Measurements from ENCODE around the gene WWP2. TPM values are rescaled to one million over a fixed set of nuclear protein-coding genes. Genes with fewer than 3 reads are reported as not detected.

The WWP2 gene
- polyA plus RNA-seq, 1 donor from 2014 or later: 11.9 TPM

DNA sequence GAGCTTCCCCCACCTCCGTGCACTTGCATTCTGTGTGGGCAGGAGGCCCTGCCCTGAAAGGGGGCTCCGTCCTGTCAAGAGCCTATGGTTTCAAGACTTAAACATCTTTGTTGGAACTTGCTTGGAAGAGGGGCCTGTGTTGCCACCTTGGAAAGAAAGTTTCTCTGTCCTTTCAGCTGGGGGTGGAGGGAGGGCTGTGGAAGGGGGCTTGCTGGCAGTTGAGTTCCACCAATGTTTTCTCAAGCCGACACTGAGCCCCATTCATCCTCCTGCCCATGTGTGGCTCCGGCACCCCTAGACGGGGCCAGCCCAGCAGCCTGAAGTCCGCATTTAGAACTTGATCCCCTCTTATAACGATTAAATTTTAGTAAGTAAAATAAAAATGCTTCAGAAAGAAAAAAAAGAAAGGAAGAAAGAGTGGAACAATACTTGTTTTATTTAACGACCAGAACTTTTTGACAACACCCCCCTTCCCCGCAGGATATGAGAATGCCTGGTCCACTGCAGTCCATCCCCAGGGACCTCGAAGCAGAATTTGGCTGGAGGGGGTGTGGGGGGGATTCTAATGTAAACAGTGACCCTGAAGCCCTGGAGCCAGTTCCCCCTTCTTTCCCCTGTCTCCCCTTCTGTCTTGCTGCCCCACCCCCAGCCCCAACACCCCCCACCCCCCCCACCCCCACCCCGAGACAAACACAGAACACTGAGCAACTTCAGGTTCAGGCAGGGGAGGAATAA is 162.1 kb downstream of the WWP2 start:
- Histone ChIP-seq H2AFZ (ENCODE audit: low read depth, low read length) (no peak overlapping the region), H3K36me3 (ENCODE audit: insufficient read depth, low read length) (no peaks in the 10 kb centered on the region), H3K79me2 (replicated peaks; ENCODE audit: insufficient read depth, low read length) (no peaks in the 10 kb centered on the region), H3K4me2 (ENCODE audit: low read length) (no peak overlapping the region), H3K27me3 (ENCODE audit: insufficient read depth, low read depth, low read length) (no peaks in the 10 kb centered on the region), H3K9me2 (ENCODE audit: insufficient read depth, low read length) (no peaks in the 10 kb centered on the region), H3K4me3 (ENCODE audit: low read length) (no peak overlapping the region), H3F3A (ENCODE audit: insufficient read depth, low read length, poor library complexity, severe bottlenecking) (no peaks in the 10 kb centered on the region), H3K27ac (ENCODE audit: low read length) (no peak overlapping the region), H3K9ac (ENCODE audit: low read length) (no peak overlapping the region), H3K9me3 (ENCODE audit: low read length) (no peaks in the 10 kb centered on the region), H4K20me1 (ENCODE audit: insufficient read depth) (no peaks in the 10 kb centered on the region)
- TF ChIP-seq SMC3 (conservative IDR thresholded peaks at IDR 0.05; ENCODE audit: poor library complexity): no peak
- TF ChIP-seq, protein P1, sequence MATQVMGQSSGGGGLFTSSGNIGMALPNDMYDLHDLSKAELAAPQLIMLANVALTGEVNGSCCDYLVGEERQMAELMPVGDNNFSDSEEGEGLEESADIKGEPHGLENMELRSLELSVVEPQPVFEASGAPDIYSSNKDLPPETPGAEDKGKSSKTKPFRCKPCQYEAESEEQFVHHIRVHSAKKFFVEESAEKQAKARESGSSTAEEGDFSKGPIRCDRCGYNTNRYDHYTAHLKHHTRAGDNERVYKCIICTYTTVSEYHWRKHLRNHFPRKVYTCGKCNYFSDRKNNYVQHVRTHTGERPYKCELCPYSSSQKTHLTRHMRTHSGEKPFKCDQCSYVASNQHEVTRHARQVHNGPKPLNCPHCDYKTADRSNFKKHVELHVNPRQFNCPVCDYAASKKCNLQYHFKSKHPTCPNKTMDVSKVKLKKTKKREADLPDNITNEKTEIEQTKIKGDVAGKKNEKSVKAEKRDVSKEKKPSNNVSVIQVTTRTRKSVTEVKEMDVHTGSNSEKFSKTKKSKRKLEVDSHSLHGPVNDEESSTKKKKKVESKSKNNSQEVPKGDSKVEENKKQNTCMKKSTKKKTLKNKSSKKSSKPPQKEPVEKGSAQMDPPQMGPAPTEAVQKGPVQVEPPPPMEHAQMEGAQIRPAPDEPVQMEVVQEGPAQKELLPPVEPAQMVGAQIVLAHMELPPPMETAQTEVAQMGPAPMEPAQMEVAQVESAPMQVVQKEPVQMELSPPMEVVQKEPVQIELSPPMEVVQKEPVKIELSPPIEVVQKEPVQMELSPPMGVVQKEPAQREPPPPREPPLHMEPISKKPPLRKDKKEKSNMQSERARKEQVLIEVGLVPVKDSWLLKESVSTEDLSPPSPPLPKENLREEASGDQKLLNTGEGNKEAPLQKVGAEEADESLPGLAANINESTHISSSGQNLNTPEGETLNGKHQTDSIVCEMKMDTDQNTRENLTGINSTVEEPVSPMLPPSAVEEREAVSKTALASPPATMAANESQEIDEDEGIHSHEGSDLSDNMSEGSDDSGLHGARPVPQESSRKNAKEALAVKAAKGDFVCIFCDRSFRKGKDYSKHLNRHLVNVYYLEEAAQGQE (IDR thresholded peaks at IDR 0.05; ENCODE audit: borderline replicate concordance): no peak
- no peak for TF ChIP-seq EP300 (conservative IDR thresholded peaks at IDR 0.05; ENCODE audit: poor library complexity, severe bottlenecking)
- TF ChIP-seq POLR2AphosphoS5 (IDR thresholded peaks at IDR 0.05): no peak
- TF ChIP-seq RAD21 (conservative IDR thresholded peaks at IDR 0.05): no peak
- no peak for TF ChIP-seq TAF1 (IDR thresholded peaks at IDR 0.05; ENCODE audit: low read depth)
- TF ChIP-seq EZH2 (IDR thresholded peaks at IDR 0.05; ENCODE audit: borderline replicate concordance, insufficient read depth, low read length, poor library complexity, severe bottlenecking): no peak
- TF ChIP-seq MXI1 (conservative IDR thresholded peaks at IDR 0.05; ENCODE audit: poor library complexity, severe bottlenecking): no peak
- TF ChIP-seq, protein P2, sequence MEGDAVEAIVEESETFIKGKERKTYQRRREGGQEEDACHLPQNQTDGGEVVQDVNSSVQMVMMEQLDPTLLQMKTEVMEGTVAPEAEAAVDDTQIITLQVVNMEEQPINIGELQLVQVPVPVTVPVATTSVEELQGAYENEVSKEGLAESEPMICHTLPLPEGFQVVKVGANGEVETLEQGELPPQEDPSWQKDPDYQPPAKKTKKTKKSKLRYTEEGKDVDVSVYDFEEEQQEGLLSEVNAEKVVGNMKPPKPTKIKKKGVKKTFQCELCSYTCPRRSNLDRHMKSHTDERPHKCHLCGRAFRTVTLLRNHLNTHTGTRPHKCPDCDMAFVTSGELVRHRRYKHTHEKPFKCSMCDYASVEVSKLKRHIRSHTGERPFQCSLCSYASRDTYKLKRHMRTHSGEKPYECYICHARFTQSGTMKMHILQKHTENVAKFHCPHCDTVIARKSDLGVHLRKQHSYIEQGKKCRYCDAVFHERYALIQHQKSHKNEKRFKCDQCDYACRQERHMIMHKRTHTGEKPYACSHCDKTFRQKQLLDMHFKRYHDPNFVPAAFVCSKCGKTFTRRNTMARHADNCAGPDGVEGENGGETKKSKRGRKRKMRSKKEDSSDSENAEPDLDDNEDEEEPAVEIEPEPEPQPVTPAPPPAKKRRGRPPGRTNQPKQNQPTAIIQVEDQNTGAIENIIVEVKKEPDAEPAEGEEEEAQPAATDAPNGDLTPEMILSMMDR (IDR thresholded peaks at IDR 0.05; ENCODE audit: poor library complexity, severe bottlenecking): no peak

DNA sequence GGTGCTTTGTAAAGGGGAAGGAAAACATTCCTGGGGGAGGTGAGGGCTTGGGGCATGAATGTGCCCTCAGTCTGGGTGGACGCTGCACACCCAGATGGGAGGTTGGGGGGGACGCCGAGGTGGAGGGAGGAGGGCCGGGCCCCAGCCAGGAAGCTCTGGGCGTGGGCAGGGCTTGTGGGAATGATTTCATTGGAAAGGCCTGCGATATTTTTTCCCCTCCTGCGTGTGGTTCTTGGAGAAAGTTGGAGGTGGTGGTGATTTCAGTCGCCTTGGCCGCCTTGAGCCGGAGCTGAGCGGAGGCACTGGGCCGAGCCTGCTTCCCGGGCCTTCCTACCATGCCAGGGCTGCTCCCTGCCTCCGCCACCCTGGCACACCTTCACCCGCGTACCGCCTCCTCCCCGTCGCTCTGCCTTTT is 162.7 kb downstream of the WWP2 start:
- peaks cover under 1% of the 10 kb centered on the region for H3K36me3 ChIP-seq (ENCODE audit: insufficient read depth, low read length)
- H3K79me2 ChIP-seq (replicated peaks; ENCODE audit: insufficient read depth, low read length): no peaks in the 10 kb centered on the region
- TF ChIP-seq POLR2AphosphoS5 (IDR thresholded peaks at IDR 0.05) (no peak), EP300 (conservative IDR thresholded peaks at IDR 0.05; ENCODE audit: poor library complexity, severe bottlenecking) (no peak), TAF1 (IDR thresholded peaks at IDR 0.05; ENCODE audit: low read depth) (no peak), EZH2 (IDR thresholded peaks at IDR 0.05; ENCODE audit: borderline replicate concordance, insufficient read depth, low read length, poor library complexity, severe bottlenecking) (no peak), RAD21 (conservative IDR thresholded peaks at IDR 0.05) (no peak), MXI1 (conservative IDR thresholded peaks at IDR 0.05; ENCODE audit: poor library complexity, severe bottlenecking) (no peak), SMC3 (conservative IDR thresholded peaks at IDR 0.05; ENCODE audit: poor library complexity) (no peak)
- TF ChIP-seq, protein P2 (IDR thresholded peaks at IDR 0.05; ENCODE audit: poor library complexity, severe bottlenecking): no peak
- TF ChIP-seq, protein P1 (IDR thresholded peaks at IDR 0.05; ENCODE audit: borderline replicate concordance): no peak
- H3K4me3 ChIP-seq (ENCODE audit: low read length): no peak overlapping the region
- no peak overlapping the region for H2AFZ ChIP-seq (ENCODE audit: low read depth, low read length)
- no peaks in the 10 kb centered on the region for H3K9me2 ChIP-seq (ENCODE audit: insufficient read depth, low read length)
- no peaks in the 10 kb centered on the region for H3F3A ChIP-seq (ENCODE audit: insufficient read depth, low read length, poor library complexity, severe bottlenecking)
- no peak overlapping the region for H3K4me2 ChIP-seq (ENCODE audit: low read length)
- H3K9me3 ChIP-seq (ENCODE audit: low read length): no peaks in the 10 kb centered on the region
- H3K9ac ChIP-seq (ENCODE audit: low read length): no peak overlapping the region
- H3K27me3 ChIP-seq (ENCODE audit: insufficient read depth, low read depth, low read length): no peaks in the 10 kb centered on the region
- no peak overlapping the region for H3K27ac ChIP-seq (ENCODE audit: low read length)
- H4K20me1 ChIP-seq (ENCODE audit: insufficient read depth): no peaks in the 10 kb centered on the region
